IgD-negative memory B cell (primary cell): ENCODE results near the gene TXLNA. TPM values are rescaled to one million over a fixed set of nuclear protein-coding genes. Genes with fewer than 3 reads are reported as not detected.

Source experiments
- H3K27ac Mint-ChIP-seq, 3 donors: one replicate each; pipeline ENCODE4 v1.8.0; 2020 to 2022; ENCODE audit warnings: mild to moderate bottlenecking in 3 of 3, mixed read lengths in 3 of 3, moderate library complexity in 1 of 3
- H3K27me3 Mint-ChIP-seq: one replicate; pipeline ENCODE4 v1.8.0; 2021; ENCODE audit warnings: mixed read lengths
- H3K36me3 Mint-ChIP-seq: one replicate; pipeline ENCODE4 v1.8.0; 2020; ENCODE audit warnings: mild to moderate bottlenecking, mixed read lengths
- H3K4me1 Mint-ChIP-seq, 3 donors: one replicate each; pipeline ENCODE4 v1.8.0; 2020 to 2022; ENCODE audit warnings: mixed read lengths in 3 of 3, mild to moderate bottlenecking in 1 of 3
- H3K4me3 Mint-ChIP-seq, 4 donors: one replicate each; pipeline ENCODE4 v1.8.0; 2020 to 2022; ENCODE audit warnings: mild to moderate bottlenecking in 4 of 4, mixed read lengths in 4 of 4, moderate library complexity in 3 of 4
- H3K9me3 Mint-ChIP-seq, 3 donors: one replicate each; pipeline ENCODE4 v1.8.0; 2020 to 2021; ENCODE audit warnings: mixed read lengths in 3 of 3, mild to moderate bottlenecking in 1 of 3
- polyA plus RNA-seq: library from polyadenylated mRNA; unstranded; fragments of 300-500 nt; fragmentation: Illumina TruSeq; gene quantifications from one replicate; pipeline ENCODE4 v1.2.3, GENCODE V29; 2021

Gene TXLNA
- polyA plus RNA-seq, 1 donor from 2014 or later: 29.1 TPM

DNA sequence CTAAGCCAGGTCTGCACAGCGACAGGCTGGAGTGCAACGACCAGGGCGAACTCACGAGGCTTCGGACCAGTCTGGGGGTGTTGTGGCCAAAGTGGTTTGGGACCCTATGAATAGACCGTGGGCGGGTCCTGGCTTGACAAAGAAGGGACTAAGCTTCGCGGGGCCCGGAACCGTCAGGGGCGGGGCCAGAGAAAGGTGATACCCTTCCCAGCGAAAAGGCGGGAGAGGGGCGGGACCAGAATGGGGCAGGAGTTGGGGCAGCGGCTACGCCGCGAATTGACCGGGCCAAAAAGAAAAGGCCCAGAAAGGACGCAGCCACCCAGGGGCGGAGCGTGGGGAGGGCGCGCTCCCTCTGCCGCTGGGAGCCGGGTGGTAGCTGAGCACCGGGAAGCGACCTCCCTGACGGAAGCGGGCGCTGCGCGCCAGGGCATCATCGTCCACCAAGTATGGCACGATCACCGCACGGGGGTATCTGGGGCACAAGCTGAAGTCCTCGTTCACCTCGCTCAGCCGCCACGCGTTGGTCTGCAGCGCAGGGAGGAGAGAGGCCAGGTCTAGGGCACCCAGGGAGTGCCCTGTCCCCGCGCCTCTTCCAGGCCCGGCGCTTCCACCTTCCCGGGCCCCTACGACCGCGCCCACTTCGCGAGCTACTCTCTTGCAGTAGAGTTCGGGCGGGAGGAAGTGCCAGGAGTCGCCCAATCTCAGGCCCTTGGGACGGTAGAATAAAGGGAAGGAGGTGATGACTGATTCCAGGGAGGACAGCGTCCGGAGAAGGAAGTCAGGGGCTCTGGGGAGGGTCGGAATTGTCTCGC is 60.9 kb downstream of the TXLNA start:
- H3K4me1 Mint-ChIP-seq: peaks cover 10 to 16% (median 15%) of the 10 kb centered on the region in 3 donors
- no peaks in the 10 kb centered on the region for H3K9me3 Mint-ChIP-seq
- no peaks in the 10 kb centered on the region for H3K27me3 Mint-ChIP-seq
- no peaks in the 10 kb centered on the region for H3K36me3 Mint-ChIP-seq
- H3K4me3 Mint-ChIP-seq: peak overlapping the region; percentile 89 to 96 (median 94)
- H3K27ac Mint-ChIP-seq: peak overlapping the region; percentile 51 to 81 (median 71)

DNA sequence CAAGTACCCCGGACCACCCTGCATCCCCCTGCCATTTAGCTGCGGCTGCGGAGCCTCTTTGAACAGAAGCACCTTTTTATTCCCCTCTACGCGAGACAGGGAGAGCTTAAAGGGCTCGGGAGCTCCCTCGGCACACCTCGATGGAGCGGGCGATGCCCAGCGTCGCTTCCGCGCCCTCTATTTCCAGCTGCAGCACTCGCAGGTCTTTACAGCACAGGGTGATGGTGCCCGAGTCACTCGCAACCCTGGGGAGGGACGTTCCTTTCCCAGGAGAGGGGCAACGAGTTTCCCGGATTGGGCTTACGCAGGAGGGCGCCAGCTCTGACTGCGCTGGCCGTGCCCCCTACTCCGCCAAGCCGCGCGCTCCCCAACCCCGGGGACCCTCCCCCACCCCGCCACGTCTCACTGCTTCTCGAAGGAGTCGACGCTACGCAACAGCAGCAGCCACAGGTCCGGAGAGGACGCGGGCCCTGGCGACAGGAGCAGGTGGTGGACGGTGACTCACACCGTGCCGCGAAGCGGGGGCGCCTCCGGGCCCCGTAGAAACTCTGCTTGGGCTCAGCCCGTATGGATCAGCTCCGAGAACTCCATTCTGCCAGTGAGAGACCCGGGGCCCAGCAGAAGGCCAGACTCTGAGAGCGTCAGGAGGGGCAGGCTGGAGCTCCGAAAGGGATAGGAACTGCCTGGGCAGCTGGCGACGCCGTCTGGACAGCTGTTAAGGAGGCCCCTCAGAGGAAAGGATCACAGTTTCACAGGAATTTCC is 61.7 kb downstream of the TXLNA start:
- no peaks in the 10 kb centered on the region for H3K36me3 Mint-ChIP-seq
- no peaks in the 10 kb centered on the region for H3K27me3 Mint-ChIP-seq
- no peaks in the 10 kb centered on the region for H3K9me3 Mint-ChIP-seq
- peaks cover 10 to 17% (median 16%) of the 10 kb centered on the region in 3 donors for H3K4me1 Mint-ChIP-seq
- peak overlapping the region; percentile 51 to 81 (median 71) for H3K27ac Mint-ChIP-seq
- H3K4me3 Mint-ChIP-seq: peak overlapping the region; percentile 89 to 96 (median 94)

DNA sequence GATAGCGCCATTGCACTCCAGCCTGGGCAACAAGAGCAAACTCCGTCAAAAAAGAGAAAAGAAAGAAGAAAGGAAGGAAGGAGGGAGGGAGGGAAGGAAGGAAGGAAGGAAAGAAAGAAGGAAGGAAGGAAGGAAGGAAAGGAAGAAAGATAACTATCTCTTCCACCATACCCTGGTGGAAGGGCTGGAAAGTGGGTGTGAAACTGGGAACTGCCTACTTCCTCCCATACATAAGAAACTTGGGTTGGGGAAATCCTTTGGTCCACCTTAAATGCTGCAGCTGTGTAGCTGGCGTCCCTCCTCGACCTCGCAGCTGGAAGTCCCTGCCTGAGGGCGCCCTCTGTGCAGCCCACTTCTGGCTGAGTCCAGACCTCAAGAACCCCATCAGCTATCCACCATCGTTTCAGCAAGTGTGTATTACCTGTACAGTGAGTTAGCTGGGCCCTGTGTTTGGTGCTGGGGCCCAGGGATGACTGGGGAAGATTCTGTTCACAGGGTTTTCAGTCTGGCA is 62.9 kb downstream of the TXLNA start:
- Mint-ChIP-seq H3K36me3 (no peaks in the 10 kb centered on the region), H3K4me1 (peaks cover 19 to 28% (median 28%) of the 10 kb centered on the region in 3 donors), H3K27me3 (no peaks in the 10 kb centered on the region), H3K27ac (peak overlapping the region; percentile 61 to 71 (median 71)), H3K9me3 (no peaks in the 10 kb centered on the region), H3K4me3 (peak overlapping the region in 3 of 4 donors; percentile 57 to 96 (median 95))

- Mint-ChIP-seq H3K4me3 (peak within 1 kb of the TSS; percentile 25 to 86 (median 62)), H3K36me3 (no peaks in the 10 kb centered on the region), H3K4me1 (peaks cover 38 to 52% (median 51%) of the 10 kb centered on the region in 3 donors), H3K27ac (peak within 1 kb of the TSS; percentile 91 to 97 (median 95)), H3K9me3 (no peaks in the 10 kb centered on the region), H3K27me3 (peaks cover 2% of the 10 kb centered on the region)
These were observed 67.4 kb downstream of the TXLNA start, which contains the start of gene FAM167B for GRCh38 chr1:32246888-32247273. FAM167B (plus strand) TSS chr1:32247222; CDS start chr1:32247422, 200 bp downstream.

- Mint-ChIP-seq H3K27me3 (peaks cover 2% of the 10 kb centered on the region), H3K9me3 (no peaks in the 10 kb centered on the region), H3K4me1 (peaks cover 42 to 53% (median 51%) of the 10 kb centered on the region in 3 donors), H3K4me3 (peak overlapping the region in 2 of 4 donors; percentile 18 to 84), H3K27ac (peak overlapping the region; percentile 91 to 97 (median 95)), H3K36me3 (no peaks in the 10 kb centered on the region)
These were observed 68.0 kb downstream of the TXLNA start for GRCh38 chr1:32247452-32247851.

Other genes with a start within 250 kb of the TXLNA start
- 216 TPM for gene PTP4A2, start 241.3 kb upstream of the TXLNA start, polyA plus RNA-seq
- gene KHDRBS1, start 165.8 kb upstream of the TXLNA start, polyA plus RNA-seq: 123 TPM
- 5.9 TPM for gene TMEM39B, start 106.7 kb upstream of the TXLNA start, polyA plus RNA-seq
- gene KPNA6, start 71.6 kb upstream of the TXLNA start, polyA plus RNA-seq: 15.9 TPM
- 14.0 TPM for gene CCDC28B, start 20.9 kb downstream of the TXLNA start, polyA plus RNA-seq
- 1.7 TPM for gene IQCC, start 26.0 kb downstream of the TXLNA start, polyA plus RNA-seq
- not detected for gene DCDC2B, start 29.4 kb downstream of the TXLNA start, polyA plus RNA-seq
- 7.2 TPM for gene TMEM234, start 42.7 kb downstream of the TXLNA start, polyA plus RNA-seq
- 154 TPM for gene EIF3I, start 42.7 kb downstream of the TXLNA start, polyA plus RNA-seq
- not detected for gene FAM167B, start 67.5 kb downstream of the TXLNA start, polyA plus RNA-seq
- gene LCK, start 71.6 kb downstream of the TXLNA start, polyA plus RNA-seq: 80.5 TPM
- 183 TPM for gene HDAC1, start 112.4 kb downstream of the TXLNA start, polyA plus RNA-seq
- gene MARCKSL1, start 156.6 kb downstream of the TXLNA start, polyA plus RNA-seq: 219 TPM
- 1.7 TPM for gene FAM229A, start 182.8 kb downstream of the TXLNA start, polyA plus RNA-seq
- gene TSSK3, start 182.9 kb downstream of the TXLNA start, polyA plus RNA-seq: not detected
- gene BSDC1, start 214.8 kb downstream of the TXLNA start, polyA plus RNA-seq: 41.0 TPM